ENCODE measurements around the gene DDT. TPM values are rescaled to one million over a fixed set of nuclear protein-coding genes. Genes with fewer than 3 reads are reported as not detected.
"Not testable (repeated sequence)": the region's sequence is repeated elsewhere in the genome, so short reads cannot be mapped to it uniquely, and the experiment has no call there.

DDT gene
- total RNA-seq, 6 experiments from 2014 or later = 96.1 to 120 (median 108) TPM

DNA sequence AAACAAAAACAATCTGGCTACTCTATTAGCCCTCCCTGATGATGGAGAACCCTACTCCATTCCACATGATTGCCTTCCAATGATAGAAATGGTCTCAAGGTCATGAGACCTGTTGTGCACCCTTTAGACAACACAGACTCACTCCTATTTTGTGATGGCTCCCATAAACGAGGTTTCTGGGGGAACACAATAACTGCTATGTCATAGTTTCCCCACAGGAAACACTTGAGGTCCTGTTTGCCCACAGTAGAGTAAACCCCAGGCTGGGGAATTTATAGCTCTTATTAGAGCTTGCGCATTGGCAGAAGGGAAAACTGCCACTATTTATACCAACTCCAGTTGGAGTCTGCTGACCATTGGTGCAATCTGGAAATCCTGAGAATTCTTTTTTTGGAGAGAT lies 51.3 kb downstream of the DDT start:
- peaks cover 26% of the 10 kb centered on the region for H3K4me1 Mint-ChIP-seq (ENCODE audit: low read depth)
- H3K4me3 Mint-ChIP-seq = no peak overlapping the region
- peaks cover 16% of the 10 kb centered on the region for H3K9me3 Mint-ChIP-seq
- DNase-seq = no peak
- H3K36me3 Mint-ChIP-seq (ENCODE audit: low read depth) = peaks cover 29% of the 10 kb centered on the region
- no peak overlapping the region; the same call in 1 of the 2 replicates for H3K27ac Mint-ChIP-seq
- H3K27me3 Mint-ChIP-seq (ENCODE audit: insufficient read depth) = peaks cover 5% of the 10 kb centered on the region
- TF ChIP-seq, protein P1, sequence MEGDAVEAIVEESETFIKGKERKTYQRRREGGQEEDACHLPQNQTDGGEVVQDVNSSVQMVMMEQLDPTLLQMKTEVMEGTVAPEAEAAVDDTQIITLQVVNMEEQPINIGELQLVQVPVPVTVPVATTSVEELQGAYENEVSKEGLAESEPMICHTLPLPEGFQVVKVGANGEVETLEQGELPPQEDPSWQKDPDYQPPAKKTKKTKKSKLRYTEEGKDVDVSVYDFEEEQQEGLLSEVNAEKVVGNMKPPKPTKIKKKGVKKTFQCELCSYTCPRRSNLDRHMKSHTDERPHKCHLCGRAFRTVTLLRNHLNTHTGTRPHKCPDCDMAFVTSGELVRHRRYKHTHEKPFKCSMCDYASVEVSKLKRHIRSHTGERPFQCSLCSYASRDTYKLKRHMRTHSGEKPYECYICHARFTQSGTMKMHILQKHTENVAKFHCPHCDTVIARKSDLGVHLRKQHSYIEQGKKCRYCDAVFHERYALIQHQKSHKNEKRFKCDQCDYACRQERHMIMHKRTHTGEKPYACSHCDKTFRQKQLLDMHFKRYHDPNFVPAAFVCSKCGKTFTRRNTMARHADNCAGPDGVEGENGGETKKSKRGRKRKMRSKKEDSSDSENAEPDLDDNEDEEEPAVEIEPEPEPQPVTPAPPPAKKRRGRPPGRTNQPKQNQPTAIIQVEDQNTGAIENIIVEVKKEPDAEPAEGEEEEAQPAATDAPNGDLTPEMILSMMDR (IDR thresholded peaks at IDR 0.05) = no peak

GRCh38 chr22:23921586-23922201 lies 52.5 kb downstream of the DDT start:
- peaks cover 24% of the 10 kb centered on the region for H3K36me3 Mint-ChIP-seq (ENCODE audit: low read depth)
- H3K4me1 Mint-ChIP-seq (ENCODE audit: low read depth) = peaks cover 23% of the 10 kb centered on the region
- DNase-seq = peak; percentile 17
- not testable (repeated sequence) for H3K27me3 Mint-ChIP-seq (ENCODE audit: insufficient read depth); H3K4me3 Mint-ChIP-seq
- peaks cover 16% of the 10 kb centered on the region for H3K9me3 Mint-ChIP-seq
- H3K27ac Mint-ChIP-seq = 0 out of 2 replicates have a peak overlapping the region, but pooled peaks have one; percentile 1

Other genes starting within 250 kb of the DDT start
- gene ZNF70, start 223.3 kb downstream of the DDT start, total RNA-seq (2021; fragmentation: NEBNext Ultra II Directional; extraction: Animal tissue kit (Norgen Biotek cat#: 25700)) = 1 to 10 TPM; 6.0 to 7.0 (median 6.4) TPM
- under 1 TPM in 2 of 6 experiments, not detected in 4; 0.33 to 0.57 TPM for gene VPREB3, start 220.0 kb downstream of the DDT start, total RNA-seq (2021; fragmentation: NEBNext Ultra II Directional; extraction: Animal tissue kit (Norgen Biotek cat#: 25700))
- gene C22orf15, start 211.5 kb downstream of the DDT start, total RNA-seq (2021; fragmentation: NEBNext Ultra II Directional; extraction: Animal tissue kit (Norgen Biotek cat#: 25700)) = 1 to 10 TPM in 3 of 6 experiments, under 1 TPM in 3; 0.48 to 4.0 (median 1.1) TPM
- 100 to 1,000 TPM in 4 of 6 experiments, 10 to 100 TPM in 2; 89.3 to 117 (median 106) TPM for gene CHCHD10, start 206.5 kb downstream of the DDT start, total RNA-seq (2021; fragmentation: NEBNext Ultra II Directional; extraction: Animal tissue kit (Norgen Biotek cat#: 25700))
- 1 to 10 TPM; 1.7 to 3.6 (median 2.7) TPM for gene MMP11, start 201.6 kb downstream of the DDT start, total RNA-seq (2021; fragmentation: NEBNext Ultra II Directional; extraction: Animal tissue kit (Norgen Biotek cat#: 25700))
- gene SMARCB1, start 187.5 kb downstream of the DDT start, total RNA-seq (2021; fragmentation: NEBNext Ultra II Directional; extraction: Animal tissue kit (Norgen Biotek cat#: 25700)) = 100 to 1,000 TPM in 1 of 6 experiments, 10 to 100 TPM in 5; 91.5 to 101 (median 97.3) TPM
- under 1 TPM; 0.21 to 0.88 (median 0.40) TPM for gene DERL3, start 135.4 kb downstream of the DDT start, total RNA-seq (2021; fragmentation: NEBNext Ultra II Directional; extraction: Animal tissue kit (Norgen Biotek cat#: 25700))
- 10 to 100 TPM in 4 of 6 experiments, 1 to 10 TPM in 2; 8.9 to 13.2 (median 10.5) TPM for gene SLC2A11, start 116.6 kb downstream of the DDT start, total RNA-seq (2021; fragmentation: NEBNext Ultra II Directional; extraction: Animal tissue kit (Norgen Biotek cat#: 25700))
- gene MIF, start 80.1 kb downstream of the DDT start, total RNA-seq (2021; fragmentation: NEBNext Ultra II Directional; extraction: Animal tissue kit (Norgen Biotek cat#: 25700)) = 100 to 1,000 TPM; 625 to 741 (median 699) TPM
- 10 to 100 TPM; 31.4 to 39.2 (median 34.1) TPM for gene GSTT2B, start 13.2 kb downstream of the DDT start, total RNA-seq (2021; fragmentation: NEBNext Ultra II Directional; extraction: Animal tissue kit (Norgen Biotek cat#: 25700))
- gene DDTL, start 7.6 kb downstream of the DDT start, total RNA-seq (2021; fragmentation: NEBNext Ultra II Directional; extraction: Animal tissue kit (Norgen Biotek cat#: 25700)) = under 1 TPM; 0.26 to 0.66 (median 0.47) TPM
- gene GSTT2, start 5.7 kb upstream of the DDT start, total RNA-seq (2021; fragmentation: NEBNext Ultra II Directional; extraction: Animal tissue kit (Norgen Biotek cat#: 25700)) = under 1 TPM in 5 of 6 experiments, not detected in 1; 0.38 to 0.64 (median 0.43) TPM
- gene GSTT4, start 31.0 kb upstream of the DDT start, total RNA-seq (2021; fragmentation: NEBNext Ultra II Directional; extraction: Animal tissue kit (Norgen Biotek cat#: 25700)) = not detected
- gene CABIN1, start 36.9 kb upstream of the DDT start, total RNA-seq (2021; fragmentation: NEBNext Ultra II Directional; extraction: Animal tissue kit (Norgen Biotek cat#: 25700)) = 10 to 100 TPM; 39.0 to 54.1 (median 48.0) TPM
- under 1 TPM; 0.11 to 0.24 (median 0.19) TPM for gene SUSD2, start 207.0 kb upstream of the DDT start, total RNA-seq (2021; fragmentation: NEBNext Ultra II Directional; extraction: Animal tissue kit (Norgen Biotek cat#: 25700))